CD4-positive, alpha-beta T cell (primary cell): Measurements from ENCODE around the gene JAG1. TPM values are rescaled to one million over a fixed set of nuclear protein-coding genes. Genes with fewer than 3 reads are reported as not detected.

Source experiments
- ATAC-seq: fragments of 200-7000 bp; cut with Tn5 transposase; one replicate; pipeline ENCODE4 v1.10.0; 2022; ENCODE audit warnings: mild to moderate bottlenecking; ENCODE audit not compliant: poor library complexity
- CTCF ChIA-PET: fragments of 350-600 bp; sonication (Branson Sonifier 250); formaldehyde crosslinking; loops from one replicate; lab custom pipeline; 2021; ENCODE audit warnings: antibody characterized with exemption, inconsistent platforms; lab: Charles Lee
- POLR2A ChIA-PET: fragments of 350-600 bp; sonication (Branson Sonifier 250); formaldehyde crosslinking; loops from one replicate; lab custom pipeline; 2021; ENCODE audit warnings: antibody characterized with exemption, inconsistent platforms; lab: Charles Lee
- DNase-seq, 14 experiments: peaks; one replicate each; pipeline ENCODE4 v3.0.0-alpha.2; 2013 to 2020; ENCODE audit warnings: mixed read lengths in 2 of 14
- H3K27ac ChIP-seq, 2 donors: one replicate each; pipeline versions ENCODE4 v1.5.1 to v1.7.0; 2013; ENCODE audit warnings: low read length in 2 of 2, low read depth in 1 of 2, mild to moderate bottlenecking in 1 of 2
- H3K27me3 ChIP-seq, 2 experiments: 1 replicate in 1 of 2; 2 replicates in 1 of 2; pipeline versions ENCODE4 v1.6.1 to v1.7.0; 2013; ENCODE audit warnings: low read length in 2 of 2, control low read depth in 1 of 2, mild to moderate bottlenecking in 1 of 2, moderate library complexity in 1 of 2; ENCODE audit not compliant: insufficient read depth in 2 of 2, control insufficient read depth in 1 of 2
- H3K36me3 ChIP-seq: one replicate; pipeline ENCODE4 v1.6.1; 2013; ENCODE audit warnings: low read length, control low read depth; ENCODE audit not compliant: insufficient read depth
- H3K4me1 ChIP-seq: one replicate; pipeline ENCODE4 v1.6.1; 2013; ENCODE audit warnings: low read length, control low read depth; ENCODE audit not compliant: insufficient read depth
- H3K4me3 ChIP-seq: one replicate; pipeline ENCODE4 v1.5.1; 2013; ENCODE audit warnings: mild to moderate bottlenecking, low read length, moderate library complexity
- H3K9me3 ChIP-seq, 2 experiments: 1 replicate in 1 of 2; 2 replicates in 1 of 2; pipeline versions ENCODE4 v1.6.1 to v1.7.0; 2013; ENCODE audit warnings: low read length in 2 of 2, mild to moderate bottlenecking in 2 of 2, control low read depth in 1 of 2, moderate library complexity in 1 of 2; ENCODE audit not compliant: control insufficient read depth in 1 of 2, insufficient read depth in 1 of 2
- H3K27ac Mint-ChIP-seq: one replicate; pipeline ENCODE4 v1.8.0; 2020; ENCODE audit warnings: mixed read lengths
- H3K27me3 Mint-ChIP-seq: one replicate; pipeline ENCODE4 v1.8.0; 2021; ENCODE audit warnings: mixed read lengths
- H3K36me3 Mint-ChIP-seq: one replicate; pipeline ENCODE4 v1.8.0; 2021; ENCODE audit warnings: low read depth, mixed read lengths
- H3K4me1 Mint-ChIP-seq: one replicate; pipeline ENCODE4 v1.8.0; 2021; ENCODE audit warnings: low read depth, mixed read lengths
- H3K4me3 Mint-ChIP-seq: one replicate; pipeline ENCODE4 v1.8.0; 2020; ENCODE audit warnings: mild to moderate bottlenecking, mixed read lengths
- H3K9me3 Mint-ChIP-seq: one replicate; pipeline ENCODE4 v1.8.0; 2020; ENCODE audit warnings: mixed read lengths
- CTCF ChIP-seq: fragments of 200-600 bp; IDR thresholded peaks from one replicate; pipeline ENCODE4 v1.8.0; 2022; ENCODE audit warnings: antibody characterized with exemption, mild to moderate bottlenecking
- intact Hi-C, 2 experiments: fragments of 100-400 bp; cut with DNase I in 1 of 2; cut with micrococcal nuclease in 1 of 2; formaldehyde crosslinking; loops; one replicate each; pipeline versions ENCODE4 v1.15.1 to v1.9.0; 2023 to 2025; cut with DNase I, micrococcal nuclease
- total RNA-seq, 174 experiments: library from RNA in 2 of 174; stranded (reverse) in 2 of 174; gene quantifications; one replicate each; pipeline ENCODE4 v1.2.3 and lab custom pipeline; 2021 to 2026

JAG1 gene
- total RNA-seq, 2 experiments from 2014 or later, result 0.77 to 1.2 TPM

- H3K9me3 ChIP-seq, result no peaks in the 10 kb centered on the region
- no peaks in the 10 kb centered on the region for H3K4me1 ChIP-seq
- DNase-seq, result no peak
- POLR2A ChIA-PET, result no interaction called here
- CTCF ChIA-PET, result no interaction called here
- H3K27ac ChIP-seq, result no peak overlapping the region
- Mint-ChIP-seq H3K4me1 (no peaks in the 10 kb centered on the region), H3K27ac (no peak overlapping the region), H3K36me3 (peaks cover 40% of the 10 kb centered on the region), H3K9me3 (no peaks in the 10 kb centered on the region), H3K27me3 (no peaks in the 10 kb centered on the region), H3K4me3 (no peak overlapping the region)
- H3K36me3 ChIP-seq, result peaks cover 2% of the 10 kb centered on the region
- no peaks in the 10 kb centered on the region for H3K27me3 ChIP-seq
- TF ChIP-seq CTCF, result no peak
- ATAC-seq, result no peak
- no peak overlapping the region for H3K4me3 ChIP-seq
- intact Hi-C loops, result no loop called here
Measured at GRCh38 chr20:10610251-10610650, 63.5 kb downstream of the JAG1 start.

- CTCF ChIA-PET, result no interaction called here
- DNase-seq (no peak), ATAC-seq (no peak)
- H3K27ac ChIP-seq, result no peak overlapping the region
- H3K36me3 Mint-ChIP-seq, result peaks cover 43% of the 10 kb centered on the region
- peaks cover 2% of the 10 kb centered on the region for H3K36me3 ChIP-seq
- POLR2A ChIA-PET, result no interaction called here
- no peak overlapping the region for H3K27ac Mint-ChIP-seq
- no peaks in the 10 kb centered on the region for H3K4me1 ChIP-seq
- intact Hi-C loops, result no loop called here
- no peaks in the 10 kb centered on the region for H3K9me3 ChIP-seq
- H3K4me3 Mint-ChIP-seq, result no peak overlapping the region
- no peaks in the 10 kb centered on the region for H3K4me1 Mint-ChIP-seq
- no peak for TF ChIP-seq CTCF
- H3K4me3 ChIP-seq, result no peak overlapping the region
- no peaks in the 10 kb centered on the region for H3K9me3 Mint-ChIP-seq
- no peaks in the 10 kb centered on the region for H3K27me3 Mint-ChIP-seq
- H3K27me3 ChIP-seq, result no peaks in the 10 kb centered on the region
Measured at GRCh38 chr20:10609770-10610169, 64.0 kb downstream of the JAG1 start.

GRCh38 chr20:10609276-10609675 is 64.5 kb downstream of the JAG1 start:
- CTCF ChIA-PET, result no interaction called here
- Mint-ChIP-seq H3K27ac (no peak overlapping the region), H3K4me3 (no peak overlapping the region), H3K4me1 (no peaks in the 10 kb centered on the region), H3K36me3 (peaks cover 48% of the 10 kb centered on the region), H3K27me3 (no peaks in the 10 kb centered on the region), H3K9me3 (no peaks in the 10 kb centered on the region)
- H3K27ac ChIP-seq, result no peak overlapping the region
- POLR2A ChIA-PET, result no interaction called here
- H3K27me3 ChIP-seq, result no peaks in the 10 kb centered on the region
- intact Hi-C loops, result no loop called here
- ATAC-seq (no peak), DNase-seq (no peak)
- no peak overlapping the region for H3K4me3 ChIP-seq
- TF ChIP-seq CTCF, result no peak
- H3K36me3 ChIP-seq, result peaks cover 2% of the 10 kb centered on the region
- no peaks in the 10 kb centered on the region for H3K9me3 ChIP-seq
- no peaks in the 10 kb centered on the region for H3K4me1 ChIP-seq
